Measurements from ENCODE around the gene SVEP1.

- no peak for TF ChIP-seq POLR2A (IDR thresholded peaks at IDR 0.05; ENCODE audit: low read depth, low read length)
- no peak for TF ChIP-seq TAF1 (IDR thresholded peaks at IDR 0.05; ENCODE audit: low read depth, low read length)
- TF ChIP-seq POLR2AphosphoS5 (IDR thresholded peaks at IDR 0.05; ENCODE audit: low read depth, low read length), result no peak
- no peak for TF ChIP-seq PAX5 (IDR thresholded peaks at IDR 0.05; ENCODE audit: insufficient read depth, low read length, severe bottlenecking)
- no peak for TF ChIP-seq SPI1 (IDR thresholded peaks at IDR 0.05; ENCODE audit: low read depth, low read length)
These were observed 93.3 kb downstream of the SVEP1 start for GRCh38 chr9:110486218-110486617.

Measured in GM12891 (cell line).